HepG2 (cell line): ENCODE data around the gene BORCS5. TPM values are rescaled to one million over a fixed set of nuclear protein-coding genes. Genes with fewer than 3 reads are reported as not detected.

Experiments
- ATAC-seq: fragments of 200-7000 bp; cut with Tn5 transposase; 3 replicates; pipeline ENCODE4 v1.9.1; 2020; ENCODE audit warnings: mild to moderate bottlenecking, moderate library complexity
- BruUV-seq: library from RNA; stranded (reverse); fragments of 400-500 nt; replicated peaks from 2 replicates; lab custom pipeline; 2021; lab: Mats Ljungman, UMichigan
- CTCF ChIA-PET: fragments of 300-600 bp; formaldehyde crosslinking; extraction: SDS; loops from one replicate; lab custom pipeline; 2021; ENCODE audit warnings: low total read pairs, inconsistent platforms, low intra/inter-chr PET ratio; lab: Yijun Ruan, JAX
- POLR2A ChIA-PET: fragments of 350-600 bp; sonication (Branson Sonifier 250); formaldehyde crosslinking; loops from one replicate; lab custom pipeline; 2020; ENCODE audit warnings: antibody characterized with exemption, inconsistent platforms; lab: Yijun Ruan, JAX
- DNase-seq: peaks from one replicate; pipeline ENCODE4 v3.0.0-alpha.2; 2015; ENCODE audit warnings: low spot score
- FAIRE-seq: peaks from 3 replicates; lab custom pipeline; 2011; peaks lifted over from hg19 to GRCh38; lab: Jason Lieb, UNC
- H2AFZ ChIP-seq: one replicate; pipeline ENCODE4 v1.6.1; 2011; ENCODE audit warnings: low read length, inconsistent platforms
- H3K27ac ChIP-seq: fragments of 300-600 bp; 3 replicates; pipeline ENCODE4 v1.8.0; 2011; ENCODE audit warnings: mixed run types, mild to moderate bottlenecking, mixed read lengths, low read length, inconsistent platforms; ENCODE audit not compliant: insufficient read depth; ENCODE audit errors: extremely low read length
- H3K27me3 ChIP-seq, 2 experiments: fragments of 200-600 bp in 1 of 2; 2 replicates in 1 of 2; 3 replicates in 1 of 2; pipeline versions ENCODE4 v1.6.0 to v1.8.0; 2011; ENCODE audit warnings: low read length in 2 of 2, mild to moderate bottlenecking in 2 of 2, moderate library complexity in 2 of 2, inconsistent platforms in 1 of 2; ENCODE audit not compliant: insufficient read depth in 2 of 2, control insufficient read depth in 1 of 2
- H3K36me3 ChIP-seq, 2 experiments: fragments of 200-600 bp in 1 of 2; replicated peaks in 1 of 2; 2 replicates in 1 of 2; 3 replicates in 1 of 2; pipeline versions ENCODE4 v1.5.1 to v1.8.0; 2011; ENCODE audit warnings: low read length in 2 of 2, inconsistent platforms in 1 of 2; ENCODE audit not compliant: insufficient read depth in 2 of 2, control insufficient read depth in 1 of 2
- H3K4me1 ChIP-seq: 2 replicates; pipeline ENCODE4 v1.5.1; 2012; ENCODE audit warnings: low read length, inconsistent platforms; ENCODE audit not compliant: insufficient read depth
- H3K4me2 ChIP-seq: 2 replicates; pipeline ENCODE4 v1.6.0; 2011; ENCODE audit warnings: low read depth, low read length, inconsistent platforms
- H3K4me3 ChIP-seq, 3 experiments: fragments of 200-600 bp in 1 of 3; sonication (generic), shearing (Covaris generic) in 1 of 3; replicated peaks in 1 of 3; 2 replicates each; pipeline ENCODE4 v1.5.1; 2011 to 2016; ENCODE audit warnings: low read length in 3 of 3, inconsistent platforms in 2 of 3, low read depth in 2 of 3, mild to moderate bottlenecking in 2 of 3, control low read depth in 1 of 3, mixed read lengths in 1 of 3; ENCODE audit not compliant: insufficient read depth in 1 of 3
- H3K79me2 ChIP-seq: one replicate; pipeline ENCODE4 v1.6.1; 2011; ENCODE audit warnings: low read length, inconsistent platforms; ENCODE audit not compliant: insufficient read depth
- H3K9ac ChIP-seq: 2 replicates; pipeline ENCODE4 v1.6.0; 2011; ENCODE audit warnings: mild to moderate bottlenecking, low read depth, low read length, inconsistent platforms; ENCODE audit not compliant: insufficient read depth
- H3K9me3 ChIP-seq: 2 replicates; pipeline ENCODE4 v1.5.1; 2012; ENCODE audit warnings: mild to moderate bottlenecking, low read length
- H4K20me1 ChIP-seq: 2 replicates; pipeline ENCODE4 v1.6.0; 2011; ENCODE audit warnings: inconsistent platforms, mild to moderate bottlenecking, low read length, moderate library complexity; ENCODE audit not compliant: insufficient read depth
- PBX3 ChIP-seq: sonication (generic); formaldehyde crosslinking; IDR thresholded peaks from 2 replicates; pipeline ENCODE4 v1.8.1; 2023; ENCODE audit warnings: missing genetic modification reagents, inconsistent platforms, borderline replicate concordance
- PHB2 ChIP-seq: fragments of 450-650 bp; IDR thresholded peaks from 2 replicates; pipeline ENCODE4 v1.6.1; 2018; ENCODE audit not compliant: partially characterized antibody
- PHF20 ChIP-seq: sonication (generic); formaldehyde crosslinking; IDR thresholded peaks from 2 replicates; pipeline ENCODE4 v1.5.0; 2020; ENCODE audit warnings: mild to moderate bottlenecking, missing genetic modification reagents
- PHF21A ChIP-seq: sonication (generic); formaldehyde crosslinking; IDR thresholded peaks from 2 replicates; pipeline ENCODE4 v1.5.0; 2020; ENCODE audit warnings: mild to moderate bottlenecking, missing genetic modification reagents
- SRF ChIP-seq: IDR thresholded peaks from 2 replicates; pipeline ENCODE4 v1.6.1; 2011; ENCODE audit warnings: mild to moderate bottlenecking, low read depth, low read length, moderate library complexity
- ZBTB20 ChIP-seq: sonication (generic); formaldehyde crosslinking; IDR thresholded peaks from 2 replicates; pipeline ENCODE4 v1.8.1; 2023; ENCODE audit warnings: missing genetic modification reagents, low read depth, mild to moderate bottlenecking, borderline replicate concordance
- ZNF296 ChIP-seq: sonication (generic); formaldehyde crosslinking; conservative IDR thresholded peaks from 2 replicates; pipeline ENCODE4 v1.5.0; 2020; ENCODE audit warnings: mild to moderate bottlenecking, missing genetic modification reagents
- ZNF333 ChIP-seq: sonication (generic); formaldehyde crosslinking; IDR thresholded peaks from 2 replicates; pipeline ENCODE4 v1.4.0; 2020; ENCODE audit warnings: mild to moderate bottlenecking, missing genetic modification reagents, borderline replicate concordance
- ZNF430 ChIP-seq: sonication (generic); formaldehyde crosslinking; IDR thresholded peaks from 2 replicates; pipeline ENCODE4 v1.9.0; 2021; ENCODE audit warnings: mild to moderate bottlenecking, missing genetic modification reagents
- ZZZ3 ChIP-seq: sonication (generic); formaldehyde crosslinking; IDR thresholded peaks from 2 replicates; pipeline ENCODE4 v1.4.0; 2020; ENCODE audit warnings: missing genetic modification reagents, mild to moderate bottlenecking, borderline replicate concordance
- WGBS: methylation state at CpG from one replicate; pipeline ENCODE4 v1.1.6; 2017; ENCODE audit warnings: low lambda C conversion rate; 5-methylcytosine and 5-hydroxymethylcytosine counted together
- in situ Hi-C: cut with HindIII; loops from 2 replicates; pipeline ENCODE4 v1.10.0; 2017; ENCODE audit warnings: low pct_unique_long_range_greater_than_20kb; ENCODE audit not compliant: extremely low pct_ligation_motif_present
- intact Hi-C: fragments of 100-400 bp; cut with micrococcal nuclease; formaldehyde crosslinking; loops from one replicate; pipeline ENCODE4 v1.10.0; 2022; ENCODE audit not compliant: unreplicated experiment
- polyA plus RNA-seq, 8 experiments: library from polyadenylated mRNA; depleted of rRNA in 3 of 8; stranded (reverse) in 7 of 8; unstranded in 1 of 8; fragments of >200 nt; fragmentation: Illumina TruSeq in 4 of 8; extraction: Trizol in 4 of 8; gene quantifications; 2 replicates each; pipeline versions ENCODE4 v1.2.1 to v1.2.3, GENCODE V29; 2011 to 2016; ENCODE audit warnings: low read depth in 4 of 8, missing spikeins in 1 of 8, mixed read lengths in 1 of 8; ENCODE audit not compliant: insufficient read depth in 1 of 8
- total RNA-seq, 5 experiments: library from RNA; depleted of rRNA; stranded (reverse); fragments of >200 nt; fragmentation: Illumina TruSeq; extraction: Trizol; gene quantifications; 2 replicates each; pipeline ENCODE4 v1.2.3, GENCODE V29; 2016; ENCODE audit warnings: low read depth in 1 of 5

The BORCS5 gene
- total and polyA plus RNA-seq, 2 of the 13 experiments (the other 11 are each of a cell fraction or from before 2014, with no cell fraction given): 3.9 to 4.7 TPM

DNA sequence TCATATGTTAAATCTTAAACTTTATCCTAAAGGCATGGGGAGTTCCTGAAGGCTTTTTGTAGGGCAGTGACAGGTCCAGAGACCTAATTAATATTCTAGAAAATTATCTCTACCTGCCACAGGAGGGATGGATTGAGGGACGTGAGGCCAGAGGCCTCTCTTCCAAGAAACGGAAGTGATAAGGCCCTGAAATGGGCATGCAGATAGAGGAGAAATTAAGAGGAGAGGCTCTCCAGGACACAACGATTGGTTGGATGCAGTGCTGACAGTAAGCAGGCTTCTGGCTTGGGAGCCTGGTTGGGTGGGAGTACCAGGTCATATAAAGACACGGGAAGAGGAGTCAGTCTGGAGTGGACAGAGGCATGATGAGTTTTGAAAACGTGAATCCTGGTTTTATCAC is 3.1 kb upstream of the BORCS5 start:
- no TSS peak for BruUV-seq
- no peak for DNase-seq
- intact Hi-C loops (no loop called here), in situ Hi-C loops (no loop called here)
- 32% methylated on average over 5 of the region's 5 CpGs for WGBS
- Histone ChIP-seq H3K4me2 (peak overlapping the region; percentile 32; the same call in 1 of the 2 replicates), H3K9ac (no peak overlapping the region), H3K27me3 (no peaks in the 10 kb centered on the region), H3K9me3 (no peaks in the 10 kb centered on the region), H3K79me2 (peaks cover 13% of the 10 kb centered on the region), H3K4me3 (no peak overlapping the region; a peak in 1 of 6 replicates), H3K4me1 (peaks cover 61% of the 10 kb centered on the region), H3K36me3 (no peaks in the 10 kb centered on the region), H3K27ac (no peak overlapping the region), H2AFZ (no peak overlapping the region), H4K20me1 (no peaks in the 10 kb centered on the region)
- TF ChIP-seq ZZZ3 (no peak), SRF (peak; percentile 35; the same call in 1 of the 2 replicates)
- ChIA-PET CTCF (no interaction called here), POLR2A (no interaction called here)
- FAIRE-seq: no peak
- no peak for ATAC-seq

- FAIRE-seq: no peak
- intact Hi-C loops: no loop called here
- TF ChIP-seq ZNF296 (CRISPR knock-in tag) (no peak), PHF21A (0 out of 2 replicates have a peak, but pooled peaks have one; percentile 27), ZNF333 (CRISPR knock-in tag) (no peak), ZNF430 (CRISPR knock-in tag) (no peak), PBX3 (CRISPR knock-in tag) (0 out of 2 replicates have a peak, but pooled peaks have one; percentile 11), ZBTB20 (CRISPR knock-in tag) (no peak), PHB2 (no peak), PHF20 (CRISPR knock-in tag) (no peak)
Measured at GRCh38 chr12:12356467-12356895, 397 bp upstream of the BORCS5 start.

More at GRCh38 chr12:12356467-12356895, 397 bp upstream of the BORCS5 start:
- H3K9ac ChIP-seq: peak overlapping the region; percentile 84; the same call in 1 of the 2 replicates
- CTCF ChIA-PET: no interaction called here
- H3K79me2 ChIP-seq: peaks cover 16% of the 10 kb centered on the region
- no peak overlapping the region for H3K27ac ChIP-seq
- H3K36me3 ChIP-seq: no peaks in the 10 kb centered on the region
- 43% methylated on average over 5 of the region's 5 CpGs for WGBS
- no peaks in the 10 kb centered on the region for H3K9me3 ChIP-seq
- in situ Hi-C loops: no loop called here
- peak overlapping the region; percentile 83 to 93 (median 83); a peak in 5 of 6 replicates for H3K4me3 ChIP-seq
- no peaks in the 10 kb centered on the region for H3K27me3 ChIP-seq
- H3K4me2 ChIP-seq: peak overlapping the region; percentile 81
- H3K4me1 ChIP-seq: peaks cover 50% of the 10 kb centered on the region
- BruUV-seq: TSS peak; percentile 74
- H4K20me1 ChIP-seq: no peaks in the 10 kb centered on the region
- DNase-seq (no peak), ATAC-seq (no peak)
- POLR2A ChIA-PET: interaction anchor here (0.8 to 3.6 kb wide), 13 partner anchors 11 to 368 kb away, joined by 3 to 21 read pairs (median 5); partner anchors contain the start of genes CREBL2 and LRP6
- H2AFZ ChIP-seq: peak overlapping the region; percentile 80
